Hepatocyte (in vitro differentiated cells): ENCODE data around the gene CAP2. TPM values are rescaled to one million over a fixed set of nuclear protein-coding genes. Genes with fewer than 3 reads are reported as not detected.
"Not testable (repeated sequence)": the region's sequence is repeated elsewhere in the genome, so short reads cannot be mapped to it uniquely, and the experiment has no call there.

Experiments
- DNase-seq: peaks from one replicate; pipeline ENCODE4 v3.0.0-alpha.2; 2016; ENCODE audit warnings: low spot score
- H2AFZ ChIP-seq: fragments of 200-600 bp; sonication (generic); 2 replicates; pipeline ENCODE4 v1.6.0; 2016; ENCODE audit warnings: antibody characterized with exemption, mild to moderate bottlenecking
- H3K27ac ChIP-seq: fragments of 200-600 bp; sonication (generic); 2 replicates; pipeline ENCODE4 v1.5.1; 2016; ENCODE audit warnings: mild to moderate bottlenecking
- H3K27me3 ChIP-seq: fragments of 200-600 bp; sonication (generic); 2 replicates; pipeline ENCODE4 v1.6.1; 2016
- H3K36me3 ChIP-seq: fragments of 200-600 bp; sonication (generic); replicated peaks from 2 replicates; pipeline ENCODE4 v1.5.1; 2016; ENCODE audit warnings: low read depth; ENCODE audit not compliant: insufficient read depth
- H3K4me1 ChIP-seq: fragments of 200-600 bp; sonication (generic); 2 replicates; pipeline ENCODE4 v1.5.1; 2016; ENCODE audit warnings: mild to moderate bottlenecking, moderate library complexity; ENCODE audit not compliant: insufficient read depth
- H3K4me2 ChIP-seq: fragments of 200-600 bp; sonication (generic); 2 replicates; pipeline ENCODE4 v1.6.0; 2016
- H3K4me3 ChIP-seq: fragments of 200-600 bp; sonication (generic); 2 replicates; pipeline ENCODE4 v1.5.1; 2016; ENCODE audit warnings: mild to moderate bottlenecking
- H3K79me2 ChIP-seq: fragments of 200-600 bp; sonication (generic); 2 replicates; pipeline ENCODE4 v1.6.0; 2017; ENCODE audit warnings: mild to moderate bottlenecking
- H3K9me2 ChIP-seq: fragments of 200-600 bp; sonication (generic); replicated peaks from 2 replicates; pipeline ENCODE4 v1.6.0; 2017; ENCODE audit warnings: mild to moderate bottlenecking; ENCODE audit not compliant: insufficient read depth
- H3K9me3 ChIP-seq: fragments of 200-600 bp; sonication (generic); 2 replicates; pipeline ENCODE4 v1.5.1; 2016; ENCODE audit warnings: low read depth, mild to moderate bottlenecking
- H4K20me1 ChIP-seq: fragments of 200-600 bp; sonication (generic); 2 replicates; pipeline ENCODE4 v1.6.0; 2016; ENCODE audit warnings: mild to moderate bottlenecking; ENCODE audit not compliant: insufficient read depth, poor library complexity, severe bottlenecking
- EZH2 ChIP-seq: fragments of 200-600 bp; sonication (generic); IDR thresholded peaks from 2 replicates; pipeline ENCODE4 v1.6.1; 2016; ENCODE audit warnings: antibody characterized with exemption, mild to moderate bottlenecking, borderline replicate concordance
- EZH2phosphoT487 ChIP-seq: fragments of 200-600 bp; sonication (generic); IDR thresholded peaks from one replicate; pipeline ENCODE4 v1.6.1; 2018; ENCODE audit warnings: antibody characterized with exemption, mild to moderate bottlenecking, low read depth, moderate library complexity; ENCODE audit not compliant: unreplicated experiment, severe bottlenecking
- WGBS: methylation state at CpG from one replicate; pipeline ENCODE4 v1.1.6; 2016; ENCODE audit warnings: low lambda C conversion rate; ENCODE audit errors: missing lambda C conversion rate; 5-methylcytosine and 5-hydroxymethylcytosine counted together
- polyA plus RNA-seq: library from polyadenylated mRNA; unstranded; fragments of >200 nt; fragmentation: Nextera tagmentation; extraction: Ambion mirVana; gene quantifications from 2 replicates; pipeline ENCODE4 v1.2.1, GENCODE V29; 2016
- total RNA-seq: library from RNA; depleted of rRNA; stranded (reverse); fragments of >200 nt; gene quantifications from 2 replicates; pipeline ENCODE4 v1.2.3, GENCODE V29; 2014
- TF ChIP-seq, protein P1 (sequence below): fragments of 200-600 bp; sonication (generic); IDR thresholded peaks from 2 replicates; pipeline ENCODE4 v1.5.1; 2016; ENCODE audit warnings: antibody characterized with exemption, mild to moderate bottlenecking; ENCODE audit not compliant: poor library complexity

The CAP2 gene
- total and polyA plus RNA-seq, 2 experiments from 2014 or later = 6.5 to 8.7 TPM

DNA sequence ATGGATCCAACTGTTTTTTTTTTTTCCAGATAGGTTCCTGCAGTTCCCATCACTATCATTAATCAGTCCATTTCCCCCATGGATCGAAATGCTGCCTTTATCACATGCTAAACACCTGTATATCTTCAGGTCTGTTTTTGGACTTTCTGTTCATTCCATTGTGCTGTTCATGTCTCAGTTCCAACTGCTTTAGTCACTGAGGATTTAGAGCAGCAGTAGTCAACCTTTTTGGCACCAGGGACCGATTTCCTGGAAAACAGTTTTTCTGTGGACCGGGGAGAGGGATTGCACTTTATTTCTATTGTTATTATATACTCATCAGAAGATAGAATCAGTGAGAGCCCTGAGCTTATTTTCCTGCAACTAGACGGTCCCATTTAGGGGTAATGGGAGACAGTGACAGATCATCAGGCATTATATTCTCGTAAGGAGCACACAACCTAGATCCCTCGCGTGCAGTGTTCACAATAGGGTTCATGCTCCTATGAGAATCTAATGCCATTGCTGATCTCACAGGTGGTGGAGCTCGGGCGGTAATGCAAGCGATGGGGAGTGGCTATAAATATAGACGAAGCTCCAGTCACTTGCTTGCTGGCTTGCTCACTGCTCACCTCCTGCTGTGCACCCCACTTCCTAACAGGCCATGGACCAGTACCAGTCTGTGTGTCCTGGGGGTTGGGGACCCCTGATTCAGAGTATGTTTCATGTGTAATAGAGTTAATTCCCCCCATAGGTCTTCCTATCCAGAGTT lies 46.0 kb downstream of the CAP2 start:
- Histone ChIP-seq H4K20me1 (no peaks in the 10 kb centered on the region), H3K4me2 (no peak overlapping the region), H3K4me3 (no peak overlapping the region), H3K79me2 (peaks cover 3% of the 10 kb centered on the region), H2AFZ (no peak overlapping the region), H3K36me3 (no peaks in the 10 kb centered on the region), H3K9me3 (no peaks in the 10 kb centered on the region), H3K27ac (no peak overlapping the region), H3K9me2 (no peaks in the 10 kb centered on the region), H3K27me3 (no peaks in the 10 kb centered on the region), H3K4me1 (no peaks in the 10 kb centered on the region)
- TF ChIP-seq EZH2 = no peak
- no peak for TF ChIP-seq EZH2phosphoT487
- TF ChIP-seq, protein P1, sequence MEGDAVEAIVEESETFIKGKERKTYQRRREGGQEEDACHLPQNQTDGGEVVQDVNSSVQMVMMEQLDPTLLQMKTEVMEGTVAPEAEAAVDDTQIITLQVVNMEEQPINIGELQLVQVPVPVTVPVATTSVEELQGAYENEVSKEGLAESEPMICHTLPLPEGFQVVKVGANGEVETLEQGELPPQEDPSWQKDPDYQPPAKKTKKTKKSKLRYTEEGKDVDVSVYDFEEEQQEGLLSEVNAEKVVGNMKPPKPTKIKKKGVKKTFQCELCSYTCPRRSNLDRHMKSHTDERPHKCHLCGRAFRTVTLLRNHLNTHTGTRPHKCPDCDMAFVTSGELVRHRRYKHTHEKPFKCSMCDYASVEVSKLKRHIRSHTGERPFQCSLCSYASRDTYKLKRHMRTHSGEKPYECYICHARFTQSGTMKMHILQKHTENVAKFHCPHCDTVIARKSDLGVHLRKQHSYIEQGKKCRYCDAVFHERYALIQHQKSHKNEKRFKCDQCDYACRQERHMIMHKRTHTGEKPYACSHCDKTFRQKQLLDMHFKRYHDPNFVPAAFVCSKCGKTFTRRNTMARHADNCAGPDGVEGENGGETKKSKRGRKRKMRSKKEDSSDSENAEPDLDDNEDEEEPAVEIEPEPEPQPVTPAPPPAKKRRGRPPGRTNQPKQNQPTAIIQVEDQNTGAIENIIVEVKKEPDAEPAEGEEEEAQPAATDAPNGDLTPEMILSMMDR = no peak
- WGBS = 94% methylated on average over 11 of the region's 11 CpGs
- no peak for DNase-seq

DNA sequence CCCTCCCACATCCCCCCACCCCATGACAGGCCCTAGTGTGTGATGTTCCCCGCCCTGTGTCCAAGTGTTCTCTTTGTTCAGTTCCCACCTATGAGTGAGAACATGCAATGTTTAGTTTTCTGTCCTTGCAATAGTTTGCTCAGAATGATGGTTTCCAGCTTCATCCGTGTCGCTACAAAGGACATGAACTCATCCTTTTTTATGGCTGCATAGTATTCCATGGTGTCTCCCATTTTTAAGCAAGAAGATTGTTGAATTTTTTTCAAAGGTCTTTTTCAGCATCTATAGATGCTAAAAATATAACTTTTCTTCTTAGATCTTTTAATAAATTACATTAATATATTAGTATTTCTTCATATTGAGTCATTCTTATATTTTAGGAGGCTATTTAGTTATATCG lies 47.4 kb downstream of the CAP2 start:
- not testable (repeated sequence) for H3K9me3 ChIP-seq, H4K20me1 ChIP-seq, H2AFZ ChIP-seq, H3K27ac ChIP-seq, DNase-seq, H3K79me2 ChIP-seq, H3K4me2 ChIP-seq, H3K36me3 ChIP-seq, H3K9me2 ChIP-seq, H3K4me1 ChIP-seq, H3K27me3 ChIP-seq, H3K4me3 ChIP-seq
- 96% methylated on average over 4 of the region's 4 CpGs for WGBS

DNA sequence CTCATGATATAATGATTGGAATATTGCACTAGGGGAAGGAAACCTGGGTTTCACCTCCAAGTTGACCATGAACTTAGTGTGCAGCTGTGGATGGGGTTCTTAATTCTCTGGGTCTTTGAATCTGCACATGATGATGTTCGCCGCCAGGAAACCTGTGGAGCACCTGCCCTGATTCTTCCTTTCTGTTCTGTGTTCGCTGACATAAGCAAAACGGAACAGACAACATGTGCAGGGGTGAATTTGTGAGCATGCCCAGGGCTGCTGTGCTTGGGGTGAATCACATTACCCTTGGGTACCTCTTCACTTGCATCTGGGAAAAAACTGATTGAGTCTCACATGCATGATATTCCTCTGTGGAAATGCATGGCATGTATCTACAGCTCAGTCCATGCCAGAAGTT lies 48.8 kb downstream of the CAP2 start:
- DNase-seq = no peak
- TF ChIP-seq, protein P1 = no peak
- TF ChIP-seq EZH2 = no peak
- Histone ChIP-seq H3K4me1 (no peaks in the 10 kb centered on the region), H3K9me2 (no peaks in the 10 kb centered on the region), H3K4me3 (no peak overlapping the region), H3K79me2 (peaks cover 3% of the 10 kb centered on the region), H4K20me1 (no peaks in the 10 kb centered on the region), H3K36me3 (no peaks in the 10 kb centered on the region), H3K27me3 (no peaks in the 10 kb centered on the region), H3K9me3 (no peaks in the 10 kb centered on the region), H3K27ac (no peak overlapping the region), H3K4me2 (no peak overlapping the region), H2AFZ (no peak overlapping the region)
- 98% methylated on average over 4 of the region's 4 CpGs for WGBS

DNA sequence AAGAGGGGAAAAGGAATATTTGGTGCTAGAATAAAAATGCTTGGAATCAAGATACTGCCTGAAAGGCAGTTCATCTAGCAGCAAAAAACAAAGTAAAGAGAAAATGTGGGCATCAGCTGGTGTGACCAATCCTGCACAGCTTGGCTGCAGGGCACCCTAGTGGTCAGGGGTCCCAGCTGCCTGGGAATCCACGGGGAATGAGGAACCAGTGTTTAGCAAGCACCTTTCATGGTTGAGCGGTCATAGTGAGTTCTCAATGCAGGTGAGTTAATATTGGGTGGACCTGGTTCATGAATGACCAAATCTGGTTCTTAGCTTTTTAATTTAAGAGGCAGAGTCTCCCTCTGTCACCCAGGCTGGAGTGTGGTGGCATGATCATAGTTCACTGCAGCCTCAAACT lies 53.3 kb downstream of the CAP2 start:
- no peak for TF ChIP-seq EZH2
- TF ChIP-seq, protein P1 = no peak
- TF ChIP-seq EZH2phosphoT487 = no peak
- Histone ChIP-seq H3K9me2 (no peaks in the 10 kb centered on the region), H3K4me2 (no peak overlapping the region), H4K20me1 (no peaks in the 10 kb centered on the region), H3K79me2 (no peaks in the 10 kb centered on the region), H3K4me3 (no peak overlapping the region), H2AFZ (no peak overlapping the region), H3K4me1 (no peaks in the 10 kb centered on the region), H3K27me3 (no peaks in the 10 kb centered on the region), H3K36me3 (no peaks in the 10 kb centered on the region), H3K9me3 (no peaks in the 10 kb centered on the region), H3K27ac (no peak overlapping the region)
- no peak for DNase-seq
- 88% methylated on average over 2 of the region's 2 CpGs for WGBS
